ENCODE measurements around the gene KSR2.

KSR2 gene

GRCh38 chr12:117494833-117495655 is 473.7 kb downstream of the KSR2 start:
- DNase-seq (ENCODE audit: insufficient read length) (no peak), FAIRE-seq (no peak)
- no peak for TF ChIP-seq TAF1 (IDR thresholded peaks at IDR 0.05; ENCODE audit: borderline replicate concordance, low read depth, low read length)
- TF ChIP-seq POLR2A (IDR thresholded peaks at IDR 0.05; ENCODE audit: low read depth, low read length), result no peak
- no peak for TF ChIP-seq POLR2AphosphoS5 (IDR thresholded peaks at IDR 0.05; ENCODE audit: low read depth, low read length)

GRCh38 chr12:117491711-117492110 is 477.1 kb downstream of the KSR2 start:
- TF ChIP-seq TAF1 (IDR thresholded peaks at IDR 0.05; ENCODE audit: borderline replicate concordance, low read depth, low read length) (no peak), POLR2A (IDR thresholded peaks at IDR 0.05; ENCODE audit: low read depth, low read length) (no peak), POLR2AphosphoS5 (IDR thresholded peaks at IDR 0.05; ENCODE audit: low read depth, low read length) (no peak)
- FAIRE-seq (no peak), DNase-seq (ENCODE audit: insufficient read length) (no peak)

GRCh38 chr12:117490130-117490529 is 478.7 kb downstream of the KSR2 start:
- FAIRE-seq, result no peak
- TF ChIP-seq TAF1 (IDR thresholded peaks at IDR 0.05; ENCODE audit: borderline replicate concordance, low read depth, low read length) (no peak), POLR2AphosphoS5 (IDR thresholded peaks at IDR 0.05; ENCODE audit: low read depth, low read length) (no peak), POLR2A (IDR thresholded peaks at IDR 0.05; ENCODE audit: low read depth, low read length) (no peak)
- DNase-seq (ENCODE audit: insufficient read length), result no peak

GRCh38 chr12:117489671-117490070 is 479.1 kb downstream of the KSR2 start:
- FAIRE-seq, result no peak
- TF ChIP-seq TAF1 (IDR thresholded peaks at IDR 0.05; ENCODE audit: borderline replicate concordance, low read depth, low read length) (no peak), POLR2AphosphoS5 (IDR thresholded peaks at IDR 0.05; ENCODE audit: low read depth, low read length) (no peak), POLR2A (IDR thresholded peaks at IDR 0.05; ENCODE audit: low read depth, low read length) (no peak)
- DNase-seq (ENCODE audit: insufficient read length), result no peak

GRCh38 chr12:117486840-117487659 is 481.7 kb downstream of the KSR2 start:
- DNase-seq (ENCODE audit: insufficient read length), result no peak
- TF ChIP-seq POLR2AphosphoS5 (IDR thresholded peaks at IDR 0.05; ENCODE audit: low read depth, low read length) (no peak), POLR2A (IDR thresholded peaks at IDR 0.05; ENCODE audit: low read depth, low read length) (no peak), TAF1 (IDR thresholded peaks at IDR 0.05; ENCODE audit: borderline replicate concordance, low read depth, low read length) (no peak)
- FAIRE-seq, result no peak

GRCh38 chr12:117485984-117486839 is 482.6 kb downstream of the KSR2 start:
- FAIRE-seq (no peak), DNase-seq (ENCODE audit: insufficient read length) (no peak)
- TF ChIP-seq POLR2A (IDR thresholded peaks at IDR 0.05; ENCODE audit: low read depth, low read length), result no peak
- no peak for TF ChIP-seq POLR2AphosphoS5 (IDR thresholded peaks at IDR 0.05; ENCODE audit: low read depth, low read length)
- no peak for TF ChIP-seq TAF1 (IDR thresholded peaks at IDR 0.05; ENCODE audit: borderline replicate concordance, low read depth, low read length)

GRCh38 chr12:117484901-117485300 is 483.9 kb downstream of the KSR2 start:
- no peak for FAIRE-seq

GRCh38 chr12:117483501-117483900 is 485.3 kb downstream of the KSR2 start:
- no peak for TF ChIP-seq TAF1 (IDR thresholded peaks at IDR 0.05; ENCODE audit: borderline replicate concordance, low read depth, low read length)
- TF ChIP-seq POLR2A (IDR thresholded peaks at IDR 0.05; ENCODE audit: low read depth, low read length), result no peak
- TF ChIP-seq POLR2AphosphoS5 (IDR thresholded peaks at IDR 0.05; ENCODE audit: low read depth, low read length), result no peak
- no peak for DNase-seq (ENCODE audit: insufficient read length)
- no peak for FAIRE-seq

More at GRCh38 chr12:117484901-117485300, 483.9 kb downstream of the KSR2 start:
- TF ChIP-seq TAF1 (IDR thresholded peaks at IDR 0.05; ENCODE audit: borderline replicate concordance, low read depth, low read length) (no peak), POLR2A (IDR thresholded peaks at IDR 0.05; ENCODE audit: low read depth, low read length) (no peak), POLR2AphosphoS5 (IDR thresholded peaks at IDR 0.05; ENCODE audit: low read depth, low read length) (no peak)
- DNase-seq (ENCODE audit: insufficient read length), result no peak

GRCh38 chr12:117481470-117481869 is 487.3 kb downstream of the KSR2 start:
- DNase-seq (ENCODE audit: insufficient read length), result no peak
- TF ChIP-seq POLR2AphosphoS5 (IDR thresholded peaks at IDR 0.05; ENCODE audit: low read depth, low read length), result no peak
- no peak for TF ChIP-seq POLR2A (IDR thresholded peaks at IDR 0.05; ENCODE audit: low read depth, low read length)
- TF ChIP-seq TAF1 (IDR thresholded peaks at IDR 0.05; ENCODE audit: borderline replicate concordance, low read depth, low read length), result no peak
- no peak for FAIRE-seq

GRCh38 chr12:117476341-117476740 is 492.4 kb downstream of the KSR2 start:
- TF ChIP-seq POLR2AphosphoS5 (IDR thresholded peaks at IDR 0.05; ENCODE audit: low read depth, low read length), result no peak
- no peak for TF ChIP-seq TAF1 (IDR thresholded peaks at IDR 0.05; ENCODE audit: borderline replicate concordance, low read depth, low read length)
- no peak for TF ChIP-seq POLR2A (IDR thresholded peaks at IDR 0.05; ENCODE audit: low read depth, low read length)

GRCh38 chr12:117473856-117474255 is 494.9 kb downstream of the KSR2 start:
- TF ChIP-seq POLR2AphosphoS5 (IDR thresholded peaks at IDR 0.05; ENCODE audit: low read depth, low read length) (no peak), POLR2A (IDR thresholded peaks at IDR 0.05; ENCODE audit: low read depth, low read length) (no peak), TAF1 (IDR thresholded peaks at IDR 0.05; ENCODE audit: borderline replicate concordance, low read depth, low read length) (no peak)
- DNase-seq (ENCODE audit: insufficient read length), result no peak
- FAIRE-seq, result no peak

More at GRCh38 chr12:117476341-117476740, 492.4 kb downstream of the KSR2 start:
- DNase-seq (ENCODE audit: insufficient read length) (no peak), FAIRE-seq (no peak)

All from GM12892 (cell line).